OCI-LY7 (cell line): Measurements from ENCODE around the gene FNDC3B. TPM values are rescaled to one million over a fixed set of nuclear protein-coding genes. Genes with fewer than 3 reads are reported as not detected.

Experiments used
- BruUV-seq: library from RNA; stranded (reverse); fragments of 400-500 nt; replicated peaks from 2 replicates; lab custom pipeline; 2021; lab: Mats Ljungman, UMichigan
- CTCF ChIA-PET: fragments of 300-600 bp; sonication (Branson Sonifier 250); formaldehyde crosslinking; loops from one replicate; lab custom pipeline; 2022; ENCODE audit warnings: antibody characterized with exemption; ENCODE audit not compliant: unreplicated experiment; lab: Charles Lee
- POLR2A ChIA-PET: fragments of 300-600 bp; sonication (Branson Sonifier 250); formaldehyde crosslinking; loops from one replicate; lab custom pipeline; 2022; ENCODE audit warnings: antibody characterized with exemption; lab: Charles Lee
- DNase-seq: peaks from one replicate; pipeline ENCODE4 v3.0.0-alpha.2; 2015; ENCODE audit warnings: low spot score
- H2AFZ ChIP-seq: fragments of 200-600 bp; sonication (generic), shearing (Covaris generic); 2 replicates; pipeline ENCODE4 v1.6.1; 2014; ENCODE audit warnings: mild to moderate bottlenecking, antibody characterized with exemption, low read length, moderate library complexity
- H3K27ac ChIP-seq: fragments of 200-600 bp; sonication (generic); 2 replicates; pipeline ENCODE4 v1.5.1; 2014; ENCODE audit warnings: mixed run types, low read depth, mild to moderate bottlenecking, moderate library complexity, low read length, inconsistent platforms; ENCODE audit not compliant: poor library complexity, severe bottlenecking
- H3K36me3 ChIP-seq: fragments of 200-600 bp; sonication (generic); 2 replicates; pipeline ENCODE4 v1.6.1; 2014; ENCODE audit warnings: mild to moderate bottlenecking, antibody characterized with exemption, low read length, moderate library complexity, mixed read lengths; ENCODE audit not compliant: insufficient read depth
- H3K4me1 ChIP-seq: fragments of 200-600 bp; sonication (generic); 2 replicates; pipeline ENCODE4 v1.5.1; 2014; ENCODE audit warnings: mild to moderate bottlenecking, low read length; ENCODE audit not compliant: insufficient read depth, poor library complexity, severe bottlenecking
- H3K4me2 ChIP-seq: fragments of 200-600 bp; sonication (generic); 2 replicates; pipeline ENCODE4 v1.6.1; 2014; ENCODE audit warnings: mild to moderate bottlenecking, low read length
- H3K4me3 ChIP-seq: fragments of 200-600 bp; sonication (generic); 2 replicates; pipeline ENCODE4 v1.5.1; 2014; ENCODE audit warnings: mild to moderate bottlenecking, low read depth, low read length; ENCODE audit not compliant: poor library complexity, severe bottlenecking
- H3K79me2 ChIP-seq: fragments of 200-600 bp; sonication (generic); 2 replicates; pipeline ENCODE4 v1.6.1; 2016; ENCODE audit warnings: low read depth, mild to moderate bottlenecking, low read length, moderate library complexity, mixed read lengths; ENCODE audit not compliant: insufficient read depth
- H3K9me2 ChIP-seq: fragments of 200-600 bp; sonication (generic); 2 replicates; pipeline ENCODE4 v1.6.1; 2016; ENCODE audit warnings: mild to moderate bottlenecking, low read length, mixed read lengths; ENCODE audit not compliant: insufficient read depth
- H3K9me3 ChIP-seq: fragments of 200-600 bp; sonication (generic); 2 replicates; pipeline ENCODE4 v1.6.1; 2014; ENCODE audit warnings: mild to moderate bottlenecking, mixed run types, low read length, mixed read lengths
- H4K20me1 ChIP-seq: fragments of 200-600 bp; sonication (generic); 2 replicates; pipeline ENCODE4 v1.6.1; 2014; ENCODE audit warnings: mild to moderate bottlenecking, antibody characterized with exemption, low read length, moderate library complexity, mixed read lengths; ENCODE audit not compliant: insufficient read depth
- EZH2phosphoT487 ChIP-seq: fragments of 200-600 bp; sonication (generic); IDR thresholded peaks from 2 replicates; pipeline ENCODE4 v1.6.1; 2018; ENCODE audit warnings: low read depth, borderline replicate concordance, mild to moderate bottlenecking, mixed run types, antibody characterized with exemption, low read length, moderate library complexity, mixed read lengths
- intact Hi-C: fragments of 100-400 bp; cut with micrococcal nuclease; formaldehyde crosslinking; loops from one replicate; pipeline ENCODE4 v1.10.0; 2022; ENCODE audit not compliant: unreplicated experiment
- total RNA-seq, 2 experiments: library from RNA; depleted of rRNA in 1 of 2; stranded (reverse); fragments of >200 nt in 1 of 2; shearing (Covaris generic) in 1 of 2; gene quantifications; 2 replicates each; pipeline ENCODE4 v1.2.3, GENCODE V29; 2014 to 2022
- TF ChIP-seq, protein P1 (sequence below): fragments of 200-600 bp; sonication (generic); conservative IDR thresholded peaks from 2 replicates; pipeline ENCODE4 v1.5.1; 2014; ENCODE audit warnings: mild to moderate bottlenecking, antibody characterized with exemption, low read length, moderate library complexity, mixed read lengths

FNDC3B gene
- total RNA-seq, 2 experiments from 2014 or later = 23.3 to 28.5 TPM

DNA sequence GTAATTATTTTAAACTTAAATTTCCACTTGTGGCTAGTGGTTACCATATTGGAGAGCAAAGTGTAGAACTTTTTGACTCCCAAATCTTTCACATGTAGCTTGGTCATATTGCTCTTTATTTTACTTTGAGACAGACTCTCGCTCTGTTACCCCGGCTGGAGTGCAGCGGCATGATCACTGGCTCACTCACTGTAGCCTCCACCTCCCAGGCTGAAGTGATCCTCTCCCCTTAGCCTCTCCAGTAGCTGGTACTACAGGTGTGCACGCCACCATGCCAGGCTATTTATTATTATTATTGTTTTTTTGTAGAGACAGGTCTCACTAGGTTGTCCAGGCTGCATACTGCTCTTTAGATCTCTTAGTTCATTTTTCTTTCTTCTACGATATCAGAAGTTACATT lies 3.9 kb downstream of the FNDC3B start:
- ChIA-PET POLR2A (interaction anchor here (0.5 to 1.9 kb wide), 8 partner anchors 14 to 104 kb away, joined by 3 to 17 read pairs (median 4); no protein-coding TSS in a partner anchor), CTCF (interaction anchor here (1.4 kb wide), 1 partner anchor 59 kb away, joined by 4 read pairs; no protein-coding TSS in a partner anchor)
- Histone ChIP-seq H3K9me2 (no peaks in the 10 kb centered on the region), H2AFZ (no peak overlapping the region), H3K4me3 (no peak overlapping the region), H3K4me2 (no peak overlapping the region), H3K9me3 (no peaks in the 10 kb centered on the region), H3K4me1 (peaks cover 14% of the 10 kb centered on the region), H4K20me1 (peaks cover 18% of the 10 kb centered on the region), H3K27ac (no peak overlapping the region), H3K79me2 (peaks cover 5% of the 10 kb centered on the region; the same call in 1 of the 2 replicates), H3K36me3 (no peaks in the 10 kb centered on the region)
- TF ChIP-seq, protein P1, sequence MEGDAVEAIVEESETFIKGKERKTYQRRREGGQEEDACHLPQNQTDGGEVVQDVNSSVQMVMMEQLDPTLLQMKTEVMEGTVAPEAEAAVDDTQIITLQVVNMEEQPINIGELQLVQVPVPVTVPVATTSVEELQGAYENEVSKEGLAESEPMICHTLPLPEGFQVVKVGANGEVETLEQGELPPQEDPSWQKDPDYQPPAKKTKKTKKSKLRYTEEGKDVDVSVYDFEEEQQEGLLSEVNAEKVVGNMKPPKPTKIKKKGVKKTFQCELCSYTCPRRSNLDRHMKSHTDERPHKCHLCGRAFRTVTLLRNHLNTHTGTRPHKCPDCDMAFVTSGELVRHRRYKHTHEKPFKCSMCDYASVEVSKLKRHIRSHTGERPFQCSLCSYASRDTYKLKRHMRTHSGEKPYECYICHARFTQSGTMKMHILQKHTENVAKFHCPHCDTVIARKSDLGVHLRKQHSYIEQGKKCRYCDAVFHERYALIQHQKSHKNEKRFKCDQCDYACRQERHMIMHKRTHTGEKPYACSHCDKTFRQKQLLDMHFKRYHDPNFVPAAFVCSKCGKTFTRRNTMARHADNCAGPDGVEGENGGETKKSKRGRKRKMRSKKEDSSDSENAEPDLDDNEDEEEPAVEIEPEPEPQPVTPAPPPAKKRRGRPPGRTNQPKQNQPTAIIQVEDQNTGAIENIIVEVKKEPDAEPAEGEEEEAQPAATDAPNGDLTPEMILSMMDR = no peak
- no peak for TF ChIP-seq EZH2phosphoT487
- no peak for DNase-seq
- intact Hi-C loops = no loop called here
- no TSS peak for BruUV-seq

DNA sequence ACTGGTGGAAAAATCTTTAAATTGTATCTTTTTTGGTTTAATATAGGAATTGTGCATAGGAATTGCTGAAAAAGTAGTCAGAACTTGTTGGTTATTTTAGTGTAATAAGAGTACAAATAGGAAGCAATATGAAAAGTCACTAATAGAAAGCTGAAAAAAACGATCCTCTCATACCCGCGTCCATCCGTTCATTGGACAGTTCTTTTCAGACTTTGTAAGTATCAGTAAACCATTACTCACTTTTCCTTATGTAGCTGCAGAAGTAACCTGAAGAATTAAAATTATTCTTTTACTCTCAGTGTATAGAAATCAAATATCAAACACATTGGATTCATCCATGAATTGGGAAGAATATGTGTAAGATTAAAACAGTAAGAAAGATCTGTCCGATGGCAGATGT lies 4.4 kb downstream of the FNDC3B start:
- Histone ChIP-seq H3K4me1 (peaks cover 9% of the 10 kb centered on the region), H3K79me2 (peaks cover 11% of the 10 kb centered on the region; the same call in 1 of the 2 replicates), H2AFZ (no peak overlapping the region), H3K9me2 (no peaks in the 10 kb centered on the region), H3K4me3 (no peak overlapping the region), H3K36me3 (no peaks in the 10 kb centered on the region), H3K9me3 (no peaks in the 10 kb centered on the region), H3K27ac (no peak overlapping the region), H3K4me2 (no peak overlapping the region), H4K20me1 (peaks cover 18% of the 10 kb centered on the region)
- TF ChIP-seq, protein P1 = no peak
- no peak for TF ChIP-seq EZH2phosphoT487
- CTCF ChIA-PET = interaction anchor here (0.6 kb wide), 1 partner anchor 82 kb away, joined by 6 read pairs; no protein-coding TSS in a partner anchor
- POLR2A ChIA-PET = interaction anchor here (0.7 to 2.3 kb wide), 2 partner anchors 29 to 59 kb away, joined by 4 to 11 read pairs; no protein-coding TSS in a partner anchor
- DNase-seq = no peak
- BruUV-seq = no TSS peak
- intact Hi-C loops = no loop called here
